Neural cell (in vitro differentiated cells): Measurements from ENCODE around the gene RAB42. TPM values are rescaled to one million over a fixed set of nuclear protein-coding genes. Genes with fewer than 3 reads are reported as not detected.

Experiments
- H2AFZ ChIP-seq: fragments of 200-600, 300-800 bp; sonication (generic), shearing (Covaris generic); 2 replicates; pipeline ENCODE4 v1.6.0; 2014; ENCODE audit warnings: low read depth, mild to moderate bottlenecking, antibody characterized with exemption, low read length, moderate library complexity
- H3F3A ChIP-seq: fragments of 200-600 bp; shearing (Covaris generic); 2 replicates; pipeline ENCODE4 v1.6.1; 2016; ENCODE audit warnings: mild to moderate bottlenecking, moderate library complexity, mixed read lengths, antibody characterized with exemption, low read length; ENCODE audit not compliant: insufficient read depth, poor library complexity, severe bottlenecking
- H3K27ac ChIP-seq: fragments of 200-600, 300-800 bp; sonication (generic), shearing (Covaris generic); 2 replicates; pipeline ENCODE4 v1.5.1; 2014; ENCODE audit warnings: mild to moderate bottlenecking, low read length, moderate library complexity
- H3K27me3 ChIP-seq: fragments of 300-800, 200-600 bp; sonication (generic), shearing (Covaris generic); 2 replicates; pipeline ENCODE4 v1.6.0; 2014; ENCODE audit warnings: mild to moderate bottlenecking, low read depth, low read length, moderate library complexity; ENCODE audit not compliant: insufficient read depth
- H3K36me3 ChIP-seq: fragments of 300-800, 200-600 bp; sonication (generic), shearing (Covaris generic); 2 replicates; pipeline ENCODE4 v1.5.1; 2014; ENCODE audit warnings: mild to moderate bottlenecking, antibody characterized with exemption, low read length, moderate library complexity; ENCODE audit not compliant: insufficient read depth
- H3K4me2 ChIP-seq: fragments of 300-800, 200-600 bp; sonication (generic), shearing (Covaris generic); 2 replicates; pipeline ENCODE4 v1.6.0; 2014; ENCODE audit warnings: mild to moderate bottlenecking, low read length
- H3K4me3 ChIP-seq: fragments of 300-800, 200-600 bp; sonication (generic), shearing (Covaris generic); 2 replicates; pipeline ENCODE4 v1.5.1; 2014; ENCODE audit warnings: mild to moderate bottlenecking, low read length, moderate library complexity
- H3K79me2 ChIP-seq: fragments of 200-600 bp; shearing (Covaris generic); replicated peaks from 2 replicates; pipeline ENCODE4 v1.6.0; 2014; ENCODE audit warnings: mild to moderate bottlenecking, low read length, moderate library complexity; ENCODE audit not compliant: insufficient read depth
- H3K9ac ChIP-seq: fragments of 300-800, 200-600 bp; sonication (generic), shearing (Covaris generic); 2 replicates; pipeline ENCODE4 v1.6.1; 2016; ENCODE audit warnings: mild to moderate bottlenecking, low read length, mixed read lengths
- H3K9me2 ChIP-seq: fragments of 200-600 bp; shearing (Covaris generic); 2 replicates; pipeline ENCODE4 v1.6.1; 2016; ENCODE audit warnings: mild to moderate bottlenecking, low read length, mixed read lengths; ENCODE audit not compliant: insufficient read depth
- H3K9me3 ChIP-seq: fragments of 200-600, 300-800 bp; sonication (generic), shearing (Covaris generic); 2 replicates; pipeline ENCODE4 v1.6.1; 2016; ENCODE audit warnings: mild to moderate bottlenecking, mixed run types, low read length, moderate library complexity, mixed read lengths
- H4K20me1 ChIP-seq: fragments of 200-600 bp; shearing (Covaris generic); 2 replicates; pipeline ENCODE4 v1.6.1; 2016; ENCODE audit warnings: mild to moderate bottlenecking, mixed run types; ENCODE audit not compliant: insufficient read depth
- EP300 ChIP-seq: fragments of 450-650 bp; conservative IDR thresholded peaks from 2 replicates; pipeline ENCODE4 v1.6.1; 2014; ENCODE audit warnings: antibody characterized with exemption, mild to moderate bottlenecking, moderate library complexity; ENCODE audit not compliant: poor library complexity, severe bottlenecking
- EZH2 ChIP-seq: fragments of 200-600, 300-800 bp; shearing (Covaris generic), sonication (generic); IDR thresholded peaks from 2 replicates; pipeline ENCODE4 v1.6.1; 2014; ENCODE audit warnings: antibody characterized with exemption, low read length, borderline replicate concordance, mild to moderate bottlenecking; ENCODE audit not compliant: insufficient read depth, poor library complexity, severe bottlenecking
- MXI1 ChIP-seq: fragments of 450-650 bp; conservative IDR thresholded peaks from 2 replicates; pipeline ENCODE4 v1.6.1; 2014; ENCODE audit warnings: antibody characterized with exemption, mild to moderate bottlenecking; ENCODE audit not compliant: poor library complexity, severe bottlenecking
- POLR2AphosphoS5 ChIP-seq: IDR thresholded peaks from 2 replicates; pipeline ENCODE4 v1.6.1; 2012
- RAD21 ChIP-seq: fragments of 450-650 bp; conservative IDR thresholded peaks from 2 replicates; pipeline ENCODE4 v1.6.1; 2014; ENCODE audit warnings: antibody characterized with exemption, mild to moderate bottlenecking, moderate library complexity
- SMC3 ChIP-seq: fragments of 450-650 bp; conservative IDR thresholded peaks from 2 replicates; pipeline ENCODE4 v1.6.1; 2014; ENCODE audit warnings: antibody characterized with exemption, mild to moderate bottlenecking, moderate library complexity; ENCODE audit not compliant: poor library complexity
- TAF1 ChIP-seq: IDR thresholded peaks from 2 replicates; pipeline ENCODE4 v1.6.1; 2012; ENCODE audit warnings: low read depth
- polyA plus RNA-seq: library from polyadenylated mRNA; depleted of rRNA; stranded (reverse); fragments of >200 nt; gene quantifications from 2 replicates; pipeline ENCODE4 v1.2.3, GENCODE V29; 2014
- TF ChIP-seq, protein P1 (sequence below): fragments of 450-650 bp; IDR thresholded peaks from 2 replicates; pipeline ENCODE4 v1.5.1; 2014; ENCODE audit warnings: antibody characterized with exemption, mild to moderate bottlenecking, moderate library complexity; ENCODE audit not compliant: poor library complexity, severe bottlenecking
- TF ChIP-seq, protein P2 (sequence below): IDR thresholded peaks from 2 replicates; pipeline ENCODE4 v1.6.1; 2012; ENCODE audit warnings: borderline replicate concordance

RAB42 gene
- polyA plus RNA-seq, 1 donor from 2014 or later = not detected

DNA sequence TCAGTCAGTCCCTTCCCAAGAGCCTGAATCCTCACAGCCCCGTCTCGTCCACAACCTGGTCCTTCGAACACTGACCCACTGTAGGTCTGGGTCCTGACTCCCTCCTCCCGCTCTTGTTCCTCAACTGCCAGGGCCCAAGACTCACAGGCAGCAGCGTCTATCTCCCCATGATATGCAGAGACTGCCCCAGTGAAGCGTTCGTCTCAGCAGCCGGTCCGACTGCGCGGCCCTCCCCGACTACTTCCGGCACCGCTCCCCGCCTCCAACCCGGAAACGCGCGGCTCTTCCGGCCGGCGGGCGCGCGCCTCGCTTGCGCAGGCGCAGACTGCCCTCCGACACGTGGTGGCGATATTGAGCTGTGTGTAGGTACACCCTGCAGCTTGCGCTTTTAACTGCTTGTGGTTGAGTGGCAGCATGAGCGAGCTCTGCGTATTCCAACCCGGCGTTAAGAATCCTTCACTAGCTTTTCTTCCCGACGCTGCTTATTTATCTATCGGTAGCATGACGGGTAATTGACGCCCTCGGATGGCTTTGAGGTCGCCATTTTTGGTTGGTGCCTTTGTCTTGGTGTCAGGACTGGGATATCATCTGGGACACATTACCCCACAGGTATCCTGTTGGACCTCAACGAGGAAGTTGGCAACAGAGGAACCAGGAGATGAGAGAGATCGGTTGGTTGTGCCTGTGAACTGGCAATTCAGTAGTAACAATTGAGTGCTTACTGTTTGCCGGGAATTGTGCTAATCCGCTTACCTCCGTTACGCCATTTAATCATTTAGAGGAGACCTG is 51.0 kb downstream of the RAB42 start, which contains the start of gene TAF12:
TAF12 (minus strand) TSS at position 221 of the 789 bp plus-strand sequence. CDS start 20,986 bp downstream, outside the sequence.
- peak within 1 kb of the TSS; percentile 93 for H3K27ac ChIP-seq
- peak within 1 kb of the TSS; percentile 84 for H3K9ac ChIP-seq
- peaks cover 8% of the 10 kb centered on the region for H3F3A ChIP-seq
- peaks cover 6% of the 10 kb centered on the region for H3K79me2 ChIP-seq
- H3K27me3 ChIP-seq = no peaks in the 10 kb centered on the region
- H3K9me3 ChIP-seq = no peaks in the 10 kb centered on the region
- no peaks in the 10 kb centered on the region for H3K9me2 ChIP-seq
- TF ChIP-seq, protein P1, sequence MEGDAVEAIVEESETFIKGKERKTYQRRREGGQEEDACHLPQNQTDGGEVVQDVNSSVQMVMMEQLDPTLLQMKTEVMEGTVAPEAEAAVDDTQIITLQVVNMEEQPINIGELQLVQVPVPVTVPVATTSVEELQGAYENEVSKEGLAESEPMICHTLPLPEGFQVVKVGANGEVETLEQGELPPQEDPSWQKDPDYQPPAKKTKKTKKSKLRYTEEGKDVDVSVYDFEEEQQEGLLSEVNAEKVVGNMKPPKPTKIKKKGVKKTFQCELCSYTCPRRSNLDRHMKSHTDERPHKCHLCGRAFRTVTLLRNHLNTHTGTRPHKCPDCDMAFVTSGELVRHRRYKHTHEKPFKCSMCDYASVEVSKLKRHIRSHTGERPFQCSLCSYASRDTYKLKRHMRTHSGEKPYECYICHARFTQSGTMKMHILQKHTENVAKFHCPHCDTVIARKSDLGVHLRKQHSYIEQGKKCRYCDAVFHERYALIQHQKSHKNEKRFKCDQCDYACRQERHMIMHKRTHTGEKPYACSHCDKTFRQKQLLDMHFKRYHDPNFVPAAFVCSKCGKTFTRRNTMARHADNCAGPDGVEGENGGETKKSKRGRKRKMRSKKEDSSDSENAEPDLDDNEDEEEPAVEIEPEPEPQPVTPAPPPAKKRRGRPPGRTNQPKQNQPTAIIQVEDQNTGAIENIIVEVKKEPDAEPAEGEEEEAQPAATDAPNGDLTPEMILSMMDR = peak; percentile 69
- TF ChIP-seq, protein P2, sequence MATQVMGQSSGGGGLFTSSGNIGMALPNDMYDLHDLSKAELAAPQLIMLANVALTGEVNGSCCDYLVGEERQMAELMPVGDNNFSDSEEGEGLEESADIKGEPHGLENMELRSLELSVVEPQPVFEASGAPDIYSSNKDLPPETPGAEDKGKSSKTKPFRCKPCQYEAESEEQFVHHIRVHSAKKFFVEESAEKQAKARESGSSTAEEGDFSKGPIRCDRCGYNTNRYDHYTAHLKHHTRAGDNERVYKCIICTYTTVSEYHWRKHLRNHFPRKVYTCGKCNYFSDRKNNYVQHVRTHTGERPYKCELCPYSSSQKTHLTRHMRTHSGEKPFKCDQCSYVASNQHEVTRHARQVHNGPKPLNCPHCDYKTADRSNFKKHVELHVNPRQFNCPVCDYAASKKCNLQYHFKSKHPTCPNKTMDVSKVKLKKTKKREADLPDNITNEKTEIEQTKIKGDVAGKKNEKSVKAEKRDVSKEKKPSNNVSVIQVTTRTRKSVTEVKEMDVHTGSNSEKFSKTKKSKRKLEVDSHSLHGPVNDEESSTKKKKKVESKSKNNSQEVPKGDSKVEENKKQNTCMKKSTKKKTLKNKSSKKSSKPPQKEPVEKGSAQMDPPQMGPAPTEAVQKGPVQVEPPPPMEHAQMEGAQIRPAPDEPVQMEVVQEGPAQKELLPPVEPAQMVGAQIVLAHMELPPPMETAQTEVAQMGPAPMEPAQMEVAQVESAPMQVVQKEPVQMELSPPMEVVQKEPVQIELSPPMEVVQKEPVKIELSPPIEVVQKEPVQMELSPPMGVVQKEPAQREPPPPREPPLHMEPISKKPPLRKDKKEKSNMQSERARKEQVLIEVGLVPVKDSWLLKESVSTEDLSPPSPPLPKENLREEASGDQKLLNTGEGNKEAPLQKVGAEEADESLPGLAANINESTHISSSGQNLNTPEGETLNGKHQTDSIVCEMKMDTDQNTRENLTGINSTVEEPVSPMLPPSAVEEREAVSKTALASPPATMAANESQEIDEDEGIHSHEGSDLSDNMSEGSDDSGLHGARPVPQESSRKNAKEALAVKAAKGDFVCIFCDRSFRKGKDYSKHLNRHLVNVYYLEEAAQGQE = peak; percentile 88
- TF ChIP-seq MXI1 = peak; percentile 92
- TF ChIP-seq SMC3 = peak; percentile 57
- peak; percentile 91 for TF ChIP-seq TAF1
- TF ChIP-seq EZH2 = no peak
- peak; percentile 87 for TF ChIP-seq EP300
- peak; percentile 68 for TF ChIP-seq RAD21
- TF ChIP-seq POLR2AphosphoS5 = peak; percentile 95
- peak within 1 kb of the TSS; percentile 92 for H2AFZ ChIP-seq
- H3K4me3 ChIP-seq = peak within 1 kb of the TSS; percentile 79
- no peaks in the 10 kb centered on the region for H4K20me1 ChIP-seq
- no peaks in the 10 kb centered on the region for H3K36me3 ChIP-seq
- peak within 1 kb of the TSS; percentile 81 for H3K4me2 ChIP-seq

DNA sequence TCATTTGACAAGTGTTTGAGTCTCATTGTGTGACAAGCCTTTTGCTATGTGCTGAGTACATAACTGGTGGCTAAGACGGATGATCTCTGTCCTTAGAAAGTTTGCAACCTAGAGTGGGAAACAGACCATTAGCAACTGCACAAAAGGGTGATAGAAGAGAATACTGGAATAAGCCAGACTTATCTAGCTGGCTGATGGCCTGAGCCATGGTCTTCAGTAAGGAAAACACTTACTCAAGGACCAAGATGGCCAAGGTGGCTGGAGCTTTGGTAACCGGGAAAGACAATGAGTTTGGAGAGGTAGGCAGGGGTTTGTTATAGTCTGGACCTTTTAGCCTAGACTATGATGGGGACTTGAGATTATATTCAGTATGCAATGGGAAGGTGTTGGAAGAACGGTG is 52.4 kb downstream of the RAB42 start:
- Histone ChIP-seq H2AFZ (no peak overlapping the region), H3K79me2 (peaks cover 6% of the 10 kb centered on the region), H3K27ac (peak overlapping the region; percentile 93), H3K27me3 (no peaks in the 10 kb centered on the region), H3K9ac (peak overlapping the region; percentile 78), H3K4me3 (no peak overlapping the region), H4K20me1 (no peaks in the 10 kb centered on the region), H3K9me2 (no peaks in the 10 kb centered on the region), H3F3A (peaks cover 8% of the 10 kb centered on the region), H3K36me3 (no peaks in the 10 kb centered on the region), H3K4me2 (no peak overlapping the region), H3K9me3 (no peaks in the 10 kb centered on the region)
- TF ChIP-seq MXI1 (no peak), RAD21 (no peak), EZH2 (no peak), EP300 (no peak)
- TF ChIP-seq, protein P1 = no peak
- TF ChIP-seq, protein P2 = no peak
